HG03066 (cell line): Measurements from ENCODE around the gene TMOD3.

Experiments used
- ATAC-seq: cut with Tn5 transposase; IDR thresholded peaks from one replicate; pipeline ENCODE4 v1.9.1; 2021; ENCODE audit warnings: low read depth; ENCODE audit not compliant: unreplicated experiment

TMOD3 gene

GRCh38 chr15:51825698-51826097, 3.8 kb upstream of the TMOD3 start:
- ATAC-seq = no peak

- no peak for ATAC-seq
Observed at GRCh38 chr15:51828621-51829375, 655 bp upstream of the TMOD3 start.

- peak; percentile 20 for ATAC-seq
Observed at GRCh38 chr15:51830276-51830806, 888 bp downstream of the TMOD3 start.

- no peak for ATAC-seq
Observed at GRCh38 chr15:51833772-51834171, 4.3 kb downstream of the TMOD3 start.

GRCh38 chr15:51837792-51838251, 8.4 kb downstream of the TMOD3 start:
- ATAC-seq = no peak

- no peak for ATAC-seq
Observed at GRCh38 chr15:51838270-51838669, 8.8 kb downstream of the TMOD3 start.

- ATAC-seq = no peak
Observed at GRCh38 chr15:51840692-51841091, 11.2 kb downstream of the TMOD3 start.

GRCh38 chr15:51841406-51842040, 12.1 kb downstream of the TMOD3 start:
- no peak for ATAC-seq

- no peak for ATAC-seq
Observed at GRCh38 chr15:51842265-51842664, 12.8 kb downstream of the TMOD3 start.

- ATAC-seq = peak; percentile 72
Observed at GRCh38 chr15:51842852-51843737, 13.6 kb downstream of the TMOD3 start.

- ATAC-seq = no peak
Observed at GRCh38 chr15:51844747-51845426, 15.4 kb downstream of the TMOD3 start.

- no peak for ATAC-seq
Observed at GRCh38 chr15:51846066-51846462, 16.6 kb downstream of the TMOD3 start.

GRCh38 chr15:51846463-51847230, 17.2 kb downstream of the TMOD3 start:
- ATAC-seq = no peak

- ATAC-seq = no peak
Observed at GRCh38 chr15:51848811-51849210, 19.4 kb downstream of the TMOD3 start.

- ATAC-seq = no peak
Observed at GRCh38 chr15:51849860-51850259, 20.4 kb downstream of the TMOD3 start.

- no peak for ATAC-seq
Observed at GRCh38 chr15:51853998-51854397, 24.5 kb downstream of the TMOD3 start.

GRCh38 chr15:51855612-51856011, 26.2 kb downstream of the TMOD3 start:
- ATAC-seq = no peak

GRCh38 chr15:51856714-51857380, 27.4 kb downstream of the TMOD3 start:
- ATAC-seq = no peak
